Panc1 (cell line): ENCODE data around the gene MVP.

Experiments used
- POLR2AphosphoS5 ChIP-seq: IDR thresholded peaks from 2 replicates; pipeline ENCODE4 v1.6.1; 2012; ENCODE audit warnings: mild to moderate bottlenecking, low read depth, low read length, moderate library complexity
- SIN3A ChIP-seq: IDR thresholded peaks from 2 replicates; pipeline ENCODE4 v1.6.1; 2012; ENCODE audit warnings: low read depth, mild to moderate bottlenecking, low read length, moderate library complexity, borderline replicate concordance; ENCODE audit not compliant: insufficient read depth
- TF ChIP-seq, protein P1 (sequence below): fragments of 450-650 bp; IDR thresholded peaks from 2 replicates; pipeline ENCODE4 v1.5.1; 2017; ENCODE audit warnings: mild to moderate bottlenecking
- TF ChIP-seq, protein P2 (sequence below), 2 experiments: IDR thresholded peaks; 2 replicates each; pipeline ENCODE4 v1.6.1; 2011 to 2012; ENCODE audit warnings: low read depth in 2 of 2, control low read depth in 1 of 2, low read length in 1 of 2, mild to moderate bottlenecking in 1 of 2, moderate library complexity in 1 of 2; ENCODE audit not compliant: insufficient read depth in 1 of 2

DNA sequence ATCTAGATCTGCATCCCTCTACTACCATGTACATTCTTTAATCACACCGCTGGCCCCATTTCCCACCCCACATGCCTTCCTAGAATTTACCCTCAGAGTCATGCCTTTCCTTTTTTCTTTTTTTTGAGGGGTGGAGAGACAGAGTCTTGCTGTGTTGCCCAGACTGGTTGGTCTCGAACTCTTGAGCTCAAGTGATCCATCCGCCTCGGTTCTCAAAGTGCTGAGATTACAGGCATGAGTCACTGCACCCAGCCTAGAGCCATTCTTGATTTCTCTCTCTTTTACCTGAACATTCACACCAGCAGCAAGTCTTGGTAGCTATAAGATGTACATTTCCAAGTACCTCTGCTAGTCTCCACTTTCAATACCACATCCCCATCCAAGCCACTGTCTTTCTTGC is 2.2 kb upstream of the MVP start:
- no peak for TF ChIP-seq POLR2AphosphoS5
- TF ChIP-seq, protein P1, sequence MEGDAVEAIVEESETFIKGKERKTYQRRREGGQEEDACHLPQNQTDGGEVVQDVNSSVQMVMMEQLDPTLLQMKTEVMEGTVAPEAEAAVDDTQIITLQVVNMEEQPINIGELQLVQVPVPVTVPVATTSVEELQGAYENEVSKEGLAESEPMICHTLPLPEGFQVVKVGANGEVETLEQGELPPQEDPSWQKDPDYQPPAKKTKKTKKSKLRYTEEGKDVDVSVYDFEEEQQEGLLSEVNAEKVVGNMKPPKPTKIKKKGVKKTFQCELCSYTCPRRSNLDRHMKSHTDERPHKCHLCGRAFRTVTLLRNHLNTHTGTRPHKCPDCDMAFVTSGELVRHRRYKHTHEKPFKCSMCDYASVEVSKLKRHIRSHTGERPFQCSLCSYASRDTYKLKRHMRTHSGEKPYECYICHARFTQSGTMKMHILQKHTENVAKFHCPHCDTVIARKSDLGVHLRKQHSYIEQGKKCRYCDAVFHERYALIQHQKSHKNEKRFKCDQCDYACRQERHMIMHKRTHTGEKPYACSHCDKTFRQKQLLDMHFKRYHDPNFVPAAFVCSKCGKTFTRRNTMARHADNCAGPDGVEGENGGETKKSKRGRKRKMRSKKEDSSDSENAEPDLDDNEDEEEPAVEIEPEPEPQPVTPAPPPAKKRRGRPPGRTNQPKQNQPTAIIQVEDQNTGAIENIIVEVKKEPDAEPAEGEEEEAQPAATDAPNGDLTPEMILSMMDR: no peak
- TF ChIP-seq SIN3A: no peak
- TF ChIP-seq, protein P2, sequence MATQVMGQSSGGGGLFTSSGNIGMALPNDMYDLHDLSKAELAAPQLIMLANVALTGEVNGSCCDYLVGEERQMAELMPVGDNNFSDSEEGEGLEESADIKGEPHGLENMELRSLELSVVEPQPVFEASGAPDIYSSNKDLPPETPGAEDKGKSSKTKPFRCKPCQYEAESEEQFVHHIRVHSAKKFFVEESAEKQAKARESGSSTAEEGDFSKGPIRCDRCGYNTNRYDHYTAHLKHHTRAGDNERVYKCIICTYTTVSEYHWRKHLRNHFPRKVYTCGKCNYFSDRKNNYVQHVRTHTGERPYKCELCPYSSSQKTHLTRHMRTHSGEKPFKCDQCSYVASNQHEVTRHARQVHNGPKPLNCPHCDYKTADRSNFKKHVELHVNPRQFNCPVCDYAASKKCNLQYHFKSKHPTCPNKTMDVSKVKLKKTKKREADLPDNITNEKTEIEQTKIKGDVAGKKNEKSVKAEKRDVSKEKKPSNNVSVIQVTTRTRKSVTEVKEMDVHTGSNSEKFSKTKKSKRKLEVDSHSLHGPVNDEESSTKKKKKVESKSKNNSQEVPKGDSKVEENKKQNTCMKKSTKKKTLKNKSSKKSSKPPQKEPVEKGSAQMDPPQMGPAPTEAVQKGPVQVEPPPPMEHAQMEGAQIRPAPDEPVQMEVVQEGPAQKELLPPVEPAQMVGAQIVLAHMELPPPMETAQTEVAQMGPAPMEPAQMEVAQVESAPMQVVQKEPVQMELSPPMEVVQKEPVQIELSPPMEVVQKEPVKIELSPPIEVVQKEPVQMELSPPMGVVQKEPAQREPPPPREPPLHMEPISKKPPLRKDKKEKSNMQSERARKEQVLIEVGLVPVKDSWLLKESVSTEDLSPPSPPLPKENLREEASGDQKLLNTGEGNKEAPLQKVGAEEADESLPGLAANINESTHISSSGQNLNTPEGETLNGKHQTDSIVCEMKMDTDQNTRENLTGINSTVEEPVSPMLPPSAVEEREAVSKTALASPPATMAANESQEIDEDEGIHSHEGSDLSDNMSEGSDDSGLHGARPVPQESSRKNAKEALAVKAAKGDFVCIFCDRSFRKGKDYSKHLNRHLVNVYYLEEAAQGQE (IDR thresholded peaks at IDR 0.05; ENCODE audit: insufficient read depth in 1 of 2, low read depth in 2 of 2, low read length in 1 of 2): no peak
